Naive thymus-derived CD8-positive, alpha-beta T cell (primary cell): ENCODE measurements around the gene TGFB2. TPM values are rescaled to one million over a fixed set of nuclear protein-coding genes. Genes with fewer than 3 reads are reported as not detected.
A peak's percentile ranks its signal among the peaks of the same experiment; 100 is the strongest.

Experiments used
- ATAC-seq, 2 donors: fragments of 150-1000 bp; cut with Tn5 transposase in 1 of 2; sonication (Bioruptor Pico), chemical (Tn5 transposase) in 1 of 2; 1 replicate in 1 of 2; 2 replicates in 1 of 2; pipeline ENCODE4 v1.10.0; 2021; ENCODE audit warnings: mild to moderate bottlenecking in 2 of 2, moderate library complexity in 2 of 2
- POLR2A ChIA-PET: fragments of 350-600 bp; sonication (Branson Sonifier 250); formaldehyde crosslinking; loops from one replicate; lab custom pipeline; 2021; ENCODE audit warnings: antibody characterized with exemption; lab: Charles Lee
- DNase-seq, 10 donors: peaks; one replicate each; pipeline versions ENCODE4 v3.0.0 to v3.0.0-alpha.2; 2020 to 2022
- H3K27ac Mint-ChIP-seq, 10 donors: one replicate each; pipeline ENCODE4 v1.8.0; 2020 to 2022; ENCODE audit warnings: mild to moderate bottlenecking in 10 of 10, mixed read lengths in 10 of 10, moderate library complexity in 4 of 10, inconsistent platforms in 1 of 10
- H3K27me3 Mint-ChIP-seq, 5 donors: one replicate each; pipeline ENCODE4 v1.8.0; 2021 to 2022; ENCODE audit warnings: mixed read lengths in 5 of 5
- H3K36me3 Mint-ChIP-seq, 3 donors: one replicate each; pipeline ENCODE4 v1.8.0; 2020 to 2022; ENCODE audit warnings: mixed read lengths in 3 of 3, mild to moderate bottlenecking in 2 of 3, inconsistent platforms in 1 of 3
- H3K4me1 Mint-ChIP-seq, 4 donors: one replicate each; pipeline ENCODE4 v1.8.0; 2021 to 2022; ENCODE audit warnings: mixed read lengths in 4 of 4
- H3K4me3 Mint-ChIP-seq, 10 donors: one replicate each; pipeline ENCODE4 v1.8.0; 2020 to 2022; ENCODE audit warnings: mild to moderate bottlenecking in 10 of 10, mixed read lengths in 10 of 10, moderate library complexity in 6 of 10, inconsistent platforms in 1 of 10
- H3K9me3 Mint-ChIP-seq, 9 donors: one replicate each; pipeline ENCODE4 v1.8.0; 2020 to 2022; ENCODE audit warnings: mixed read lengths in 9 of 9, mild to moderate bottlenecking in 3 of 9, inconsistent platforms in 1 of 9, moderate library complexity in 1 of 9
- polyA plus RNA-seq, 3 donors: library from polyadenylated mRNA; unstranded; fragments of 300-500 nt; fragmentation: Illumina TruSeq; gene quantifications; one replicate each; pipeline ENCODE4 v1.2.3, GENCODE V29; 2021
- total RNA-seq, 8 experiments: library from RNA in 2 of 8; stranded (reverse) in 2 of 8; gene quantifications; one replicate each; pipeline ENCODE4 v1.2.3 and lab custom pipeline; 2021 to 2026

Gene TGFB2
- total and polyA plus RNA-seq, 5 experiments from 2014 or later = 0.16 TPM; not detected in 4

- no peak overlapping the region for H3K27ac Mint-ChIP-seq
- H3K4me3 Mint-ChIP-seq = peak overlapping the region in 2 of 10 donors; percentile 22 to 75
- H3K36me3 Mint-ChIP-seq = no peaks in the 10 kb centered on the region
- DNase-seq (no peak), ATAC-seq (no peak)
- peaks cover 0 to 8% (median 2%) of the 10 kb centered on the region in 5 donors for H3K27me3 Mint-ChIP-seq
- POLR2A ChIA-PET = interaction anchor here (0.6 kb wide), 1 partner anchor 1693 kb away, joined by 3 read pairs; no protein-coding TSS in a partner anchor
- no peaks in the 10 kb centered on the region for H3K9me3 Mint-ChIP-seq
- peaks cover 9 to 37% (median 19%) of the 10 kb centered on the region in 4 donors for H3K4me1 Mint-ChIP-seq
Observed at GRCh38 chr1:218352075-218352438, 6.9 kb downstream of the TGFB2 start.

GRCh38 chr1:218353656-218354055 is 8.5 kb downstream of the TGFB2 start:
- DNase-seq (no peak), ATAC-seq (no peak)
- Mint-ChIP-seq H3K36me3 (no peaks in the 10 kb centered on the region), H3K4me3 (no peak overlapping the region), H3K9me3 (no peaks in the 10 kb centered on the region), H3K4me1 (peaks cover 2 to 22% (median 17%) of the 10 kb centered on the region in 4 donors), H3K27ac (no peak overlapping the region), H3K27me3 (peaks cover 0 to 6% (median 0%) of the 10 kb centered on the region in 5 donors)
- POLR2A ChIA-PET = no interaction called here

GRCh38 chr1:218355278-218355677 is 10.1 kb downstream of the TGFB2 start:
- no peak overlapping the region for H3K4me3 Mint-ChIP-seq
- no peak overlapping the region for H3K27ac Mint-ChIP-seq
- H3K36me3 Mint-ChIP-seq = no peaks in the 10 kb centered on the region
- no peak for DNase-seq
- ATAC-seq = no peak
- H3K9me3 Mint-ChIP-seq = no peaks in the 10 kb centered on the region
- H3K27me3 Mint-ChIP-seq = peaks cover 0 to 6% (median 0%) of the 10 kb centered on the region in 5 donors
- H3K4me1 Mint-ChIP-seq = peaks cover 2 to 16% (median 14%) of the 10 kb centered on the region in 4 donors
- POLR2A ChIA-PET = no interaction called here

GRCh38 chr1:218357211-218357892 is 12.2 kb downstream of the TGFB2 start:
- Mint-ChIP-seq H3K4me1 (no peaks in the 10 kb centered on the region), H3K27ac (no peak overlapping the region), H3K27me3 (peaks cover 0 to 6% (median 0%) of the 10 kb centered on the region in 5 donors), H3K9me3 (no peaks in the 10 kb centered on the region), H3K4me3 (no peak overlapping the region), H3K36me3 (no peaks in the 10 kb centered on the region)
- no peak for DNase-seq
- no peak for ATAC-seq
- POLR2A ChIA-PET = no interaction called here

GRCh38 chr1:218357893-218358232 is 12.7 kb downstream of the TGFB2 start:
- Mint-ChIP-seq H3K4me1 (no peaks in the 10 kb centered on the region), H3K27me3 (peaks cover 0 to 6% (median 0%) of the 10 kb centered on the region in 5 donors), H3K27ac (no peak overlapping the region), H3K36me3 (no peaks in the 10 kb centered on the region), H3K4me3 (no peak overlapping the region), H3K9me3 (no peaks in the 10 kb centered on the region)
- POLR2A ChIA-PET = no interaction called here
- DNase-seq (no peak), ATAC-seq (no peak)

GRCh38 chr1:218361298-218362065 is 16.3 kb downstream of the TGFB2 start:
- Mint-ChIP-seq H3K27ac (peak overlapping the region in 1 of 10 donors; percentile 21), H3K9me3 (no peaks in the 10 kb centered on the region), H3K27me3 (no peaks in the 10 kb centered on the region), H3K4me1 (no peaks in the 10 kb centered on the region), H3K36me3 (no peaks in the 10 kb centered on the region), H3K4me3 (no peak overlapping the region)
- ATAC-seq (no peak), DNase-seq (no peak)
- POLR2A ChIA-PET = no interaction called here

GRCh38 chr1:218362418-218363076 is 17.4 kb downstream of the TGFB2 start:
- ATAC-seq (no peak), DNase-seq (no peak)
- H3K27me3 Mint-ChIP-seq = no peaks in the 10 kb centered on the region
- H3K9me3 Mint-ChIP-seq = no peaks in the 10 kb centered on the region
- no peaks in the 10 kb centered on the region for H3K36me3 Mint-ChIP-seq
- no peak overlapping the region for H3K4me3 Mint-ChIP-seq
- no peaks in the 10 kb centered on the region for H3K4me1 Mint-ChIP-seq
- POLR2A ChIA-PET = no interaction called here
- H3K27ac Mint-ChIP-seq = no peak overlapping the region

- Mint-ChIP-seq H3K27me3 (no peaks in the 10 kb centered on the region), H3K4me1 (no peaks in the 10 kb centered on the region), H3K9me3 (no peaks in the 10 kb centered on the region), H3K27ac (no peak overlapping the region), H3K36me3 (no peaks in the 10 kb centered on the region), H3K4me3 (no peak overlapping the region)
- DNase-seq (no peak), ATAC-seq (no peak)
- POLR2A ChIA-PET = no interaction called here
Observed at GRCh38 chr1:218363141-218363540, 18.0 kb downstream of the TGFB2 start.

GRCh38 chr1:218364028-218364710 is 19.0 kb downstream of the TGFB2 start:
- DNase-seq (no peak), ATAC-seq (no peak)
- Mint-ChIP-seq H3K36me3 (no peaks in the 10 kb centered on the region), H3K4me1 (no peaks in the 10 kb centered on the region), H3K9me3 (no peaks in the 10 kb centered on the region), H3K4me3 (no peak overlapping the region), H3K27ac (no peak overlapping the region), H3K27me3 (peaks cover 0 to 3% (median 0%) of the 10 kb centered on the region in 5 donors)
- POLR2A ChIA-PET = no interaction called here

GRCh38 chr1:218365226-218365999 is 20.3 kb downstream of the TGFB2 start:
- no peak overlapping the region for H3K27ac Mint-ChIP-seq
- no peaks in the 10 kb centered on the region for H3K36me3 Mint-ChIP-seq
- peaks cover 0 to 3% (median 0%) of the 10 kb centered on the region in 5 donors for H3K27me3 Mint-ChIP-seq
- H3K4me3 Mint-ChIP-seq = no peak overlapping the region
- no peaks in the 10 kb centered on the region for H3K9me3 Mint-ChIP-seq
- POLR2A ChIA-PET = interaction anchor here (0.7 kb wide), 1 partner anchor 81 kb away, joined by 3 read pairs; no protein-coding TSS in a partner anchor
- DNase-seq (no peak), ATAC-seq (no peak)
- no peaks in the 10 kb centered on the region for H3K4me1 Mint-ChIP-seq

- no peaks in the 10 kb centered on the region for H3K36me3 Mint-ChIP-seq
- DNase-seq (no peak), ATAC-seq (no peak)
- H3K9me3 Mint-ChIP-seq = no peaks in the 10 kb centered on the region
- no peaks in the 10 kb centered on the region for H3K4me1 Mint-ChIP-seq
- POLR2A ChIA-PET = no interaction called here
- no peak overlapping the region for H3K27ac Mint-ChIP-seq
- peaks cover 0 to 7% (median 0%) of the 10 kb centered on the region in 5 donors for H3K27me3 Mint-ChIP-seq
- H3K4me3 Mint-ChIP-seq = no peak overlapping the region
Observed at GRCh38 chr1:218366322-218367052, 21.4 kb downstream of the TGFB2 start.
